Measurements from ENCODE around the gene IGFBPL1.

DNA sequence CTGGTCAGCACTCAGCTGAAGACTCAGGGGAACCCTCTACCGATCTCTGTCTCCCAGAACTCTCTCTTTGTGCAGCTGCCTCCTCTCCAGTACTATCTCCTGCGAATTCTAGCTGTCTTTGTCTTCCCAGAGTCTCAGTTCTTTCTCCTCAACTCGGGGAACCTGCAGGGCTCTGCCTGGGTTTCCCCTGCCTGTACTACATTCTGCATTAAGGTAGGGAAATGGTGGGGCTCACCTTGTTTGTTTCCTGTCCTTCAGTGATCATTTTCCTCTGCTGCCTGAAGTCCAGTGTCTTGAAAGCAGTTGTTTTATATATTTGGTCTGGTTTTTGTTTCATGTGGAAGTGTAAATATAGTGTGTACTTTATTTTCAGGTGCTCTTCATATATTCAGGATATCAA, 43.1 kb upstream of the IGFBPL1 start:
- no peak for TF ChIP-seq POLR2A (IDR thresholded peaks at IDR 0.05)
- no peak for TF ChIP-seq POLR2AphosphoS5 (IDR thresholded peaks at IDR 0.05)
